Neural cell (in vitro differentiated cells): ENCODE measurements around the gene HMGCL. TPM values are rescaled to one million over a fixed set of nuclear protein-coding genes. Genes with fewer than 3 reads are reported as not detected.

Experiments
- H2AFZ ChIP-seq: fragments of 200-600, 300-800 bp; sonication (generic), shearing (Covaris generic); 2 replicates; pipeline ENCODE4 v1.6.0; 2014; ENCODE audit warnings: low read depth, mild to moderate bottlenecking, antibody characterized with exemption, low read length, moderate library complexity
- H3F3A ChIP-seq: fragments of 200-600 bp; shearing (Covaris generic); 2 replicates; pipeline ENCODE4 v1.6.1; 2016; ENCODE audit warnings: mild to moderate bottlenecking, moderate library complexity, mixed read lengths, antibody characterized with exemption, low read length; ENCODE audit not compliant: insufficient read depth, poor library complexity, severe bottlenecking
- H3K27ac ChIP-seq: fragments of 200-600, 300-800 bp; sonication (generic), shearing (Covaris generic); 2 replicates; pipeline ENCODE4 v1.5.1; 2014; ENCODE audit warnings: mild to moderate bottlenecking, low read length, moderate library complexity
- H3K27me3 ChIP-seq: fragments of 300-800, 200-600 bp; sonication (generic), shearing (Covaris generic); 2 replicates; pipeline ENCODE4 v1.6.0; 2014; ENCODE audit warnings: mild to moderate bottlenecking, low read depth, low read length, moderate library complexity; ENCODE audit not compliant: insufficient read depth
- H3K36me3 ChIP-seq: fragments of 300-800, 200-600 bp; sonication (generic), shearing (Covaris generic); 2 replicates; pipeline ENCODE4 v1.5.1; 2014; ENCODE audit warnings: mild to moderate bottlenecking, antibody characterized with exemption, low read length, moderate library complexity; ENCODE audit not compliant: insufficient read depth
- H3K4me2 ChIP-seq: fragments of 300-800, 200-600 bp; sonication (generic), shearing (Covaris generic); 2 replicates; pipeline ENCODE4 v1.6.0; 2014; ENCODE audit warnings: mild to moderate bottlenecking, low read length
- H3K4me3 ChIP-seq: fragments of 300-800, 200-600 bp; sonication (generic), shearing (Covaris generic); 2 replicates; pipeline ENCODE4 v1.5.1; 2014; ENCODE audit warnings: mild to moderate bottlenecking, low read length, moderate library complexity
- H3K79me2 ChIP-seq: fragments of 200-600 bp; shearing (Covaris generic); replicated peaks from 2 replicates; pipeline ENCODE4 v1.6.0; 2014; ENCODE audit warnings: mild to moderate bottlenecking, low read length, moderate library complexity; ENCODE audit not compliant: insufficient read depth
- H3K9ac ChIP-seq: fragments of 300-800, 200-600 bp; sonication (generic), shearing (Covaris generic); 2 replicates; pipeline ENCODE4 v1.6.1; 2016; ENCODE audit warnings: mild to moderate bottlenecking, low read length, mixed read lengths
- H3K9me2 ChIP-seq: fragments of 200-600 bp; shearing (Covaris generic); 2 replicates; pipeline ENCODE4 v1.6.1; 2016; ENCODE audit warnings: mild to moderate bottlenecking, low read length, mixed read lengths; ENCODE audit not compliant: insufficient read depth
- H3K9me3 ChIP-seq: fragments of 200-600, 300-800 bp; sonication (generic), shearing (Covaris generic); 2 replicates; pipeline ENCODE4 v1.6.1; 2016; ENCODE audit warnings: mild to moderate bottlenecking, mixed run types, low read length, moderate library complexity, mixed read lengths
- H4K20me1 ChIP-seq: fragments of 200-600 bp; shearing (Covaris generic); 2 replicates; pipeline ENCODE4 v1.6.1; 2016; ENCODE audit warnings: mild to moderate bottlenecking, mixed run types; ENCODE audit not compliant: insufficient read depth
- CTCF ChIP-seq: fragments of 450-650 bp; IDR thresholded peaks from 2 replicates; pipeline ENCODE4 v1.5.1; 2014; ENCODE audit warnings: antibody characterized with exemption, mild to moderate bottlenecking, moderate library complexity; ENCODE audit not compliant: poor library complexity, severe bottlenecking
- EP300 ChIP-seq: fragments of 450-650 bp; conservative IDR thresholded peaks from 2 replicates; pipeline ENCODE4 v1.6.1; 2014; ENCODE audit warnings: antibody characterized with exemption, mild to moderate bottlenecking, moderate library complexity; ENCODE audit not compliant: poor library complexity, severe bottlenecking
- EZH2 ChIP-seq: fragments of 200-600, 300-800 bp; shearing (Covaris generic), sonication (generic); IDR thresholded peaks from 2 replicates; pipeline ENCODE4 v1.6.1; 2014; ENCODE audit warnings: antibody characterized with exemption, low read length, borderline replicate concordance, mild to moderate bottlenecking; ENCODE audit not compliant: insufficient read depth, poor library complexity, severe bottlenecking
- MXI1 ChIP-seq: fragments of 450-650 bp; conservative IDR thresholded peaks from 2 replicates; pipeline ENCODE4 v1.6.1; 2014; ENCODE audit warnings: antibody characterized with exemption, mild to moderate bottlenecking; ENCODE audit not compliant: poor library complexity, severe bottlenecking
- POLR2AphosphoS5 ChIP-seq: IDR thresholded peaks from 2 replicates; pipeline ENCODE4 v1.6.1; 2012
- RAD21 ChIP-seq: fragments of 450-650 bp; conservative IDR thresholded peaks from 2 replicates; pipeline ENCODE4 v1.6.1; 2014; ENCODE audit warnings: antibody characterized with exemption, mild to moderate bottlenecking, moderate library complexity
- REST ChIP-seq: IDR thresholded peaks from 2 replicates; pipeline ENCODE4 v1.6.1; 2012; ENCODE audit warnings: borderline replicate concordance
- SMC3 ChIP-seq: fragments of 450-650 bp; conservative IDR thresholded peaks from 2 replicates; pipeline ENCODE4 v1.6.1; 2014; ENCODE audit warnings: antibody characterized with exemption, mild to moderate bottlenecking, moderate library complexity; ENCODE audit not compliant: poor library complexity
- TAF1 ChIP-seq: IDR thresholded peaks from 2 replicates; pipeline ENCODE4 v1.6.1; 2012; ENCODE audit warnings: low read depth
- polyA plus RNA-seq: library from polyadenylated mRNA; depleted of rRNA; stranded (reverse); fragments of >200 nt; gene quantifications from 2 replicates; pipeline ENCODE4 v1.2.3, GENCODE V29; 2014

The HMGCL gene
- polyA plus RNA-seq, 1 donor from 2014 or later: 27.6 TPM

DNA sequence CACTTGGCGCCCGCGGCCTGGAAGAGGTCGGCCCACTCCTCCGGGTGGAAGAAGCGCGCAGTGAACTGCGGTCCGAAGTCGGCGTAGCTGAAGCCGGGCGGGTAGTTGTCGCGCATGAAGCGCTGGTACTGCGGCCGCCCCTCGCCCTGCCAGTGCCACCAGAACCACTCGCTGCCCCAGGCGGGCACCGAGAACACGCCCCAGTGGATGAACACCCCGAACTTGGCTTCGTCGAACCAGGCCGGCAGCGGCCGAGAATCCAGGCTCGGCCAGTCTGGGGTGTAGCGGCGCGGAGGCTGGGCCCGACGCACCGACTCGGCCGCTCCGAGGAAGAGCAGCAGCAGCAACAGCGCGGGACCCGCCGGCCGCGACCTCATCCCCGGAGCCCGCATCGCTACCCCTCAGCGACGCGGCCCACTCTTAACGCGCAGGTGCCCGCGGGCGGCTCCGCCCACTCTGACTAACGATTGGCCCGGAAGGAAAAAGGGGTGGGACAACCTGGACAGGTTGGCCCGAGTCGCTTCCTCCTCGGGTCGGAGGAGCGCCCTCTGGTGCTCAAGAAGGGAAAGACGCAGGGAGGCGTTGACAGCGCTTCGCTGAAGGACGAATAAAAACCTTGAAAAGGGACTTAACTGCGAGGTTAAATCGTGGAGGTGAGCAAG, 42.8 kb upstream of the HMGCL start, which contains the start of gene FUCA1:
Gene FUCA1 (minus strand): TSS at position 396 of the 662 bp plus-strand sequence. CDS start 4 bp downstream, at position 392.
- Histone ChIP-seq H3K9ac (peak within 1 kb of the TSS; percentile 71), H4K20me1 (no peaks in the 10 kb centered on the region)

GRCh38 chr1:23867542-23867894, 42.3 kb upstream of the HMGCL start:
- Histone ChIP-seq H2AFZ (peak overlapping the region; percentile 57), H3K4me3 (peak overlapping the region; percentile 99), H3K9ac (peak overlapping the region; percentile 71)

More for the DNA sequence above, 42.8 kb upstream of the HMGCL start, which contains the start of gene FUCA1:
- Histone ChIP-seq H3K79me2 (peaks cover 4% of the 10 kb centered on the region), H3K27me3 (peaks cover 18% of the 10 kb centered on the region), H3K4me3 (peak within 1 kb of the TSS; percentile 99), H3K4me2 (peak within 1 kb of the TSS; percentile 94), H3K9me3 (no peaks in the 10 kb centered on the region), H3K27ac (no peak within 1 kb of the TSS), H3F3A (no peaks in the 10 kb centered on the region), H3K9me2 (no peaks in the 10 kb centered on the region), H2AFZ (peak within 1 kb of the TSS; percentile 57), H3K36me3 (no peaks in the 10 kb centered on the region)
- TF ChIP-seq CTCF: peak; percentile 97
- TF ChIP-seq SMC3: peak; percentile 87
- peak; percentile 65 for TF ChIP-seq TAF1
- no peak for TF ChIP-seq EP300
- TF ChIP-seq REST: peak; percentile 69
- peak; percentile 73 for TF ChIP-seq RAD21
- peak; percentile 74 for TF ChIP-seq MXI1
- peak; percentile 81 for TF ChIP-seq POLR2AphosphoS5
- TF ChIP-seq EZH2: no peak

More at GRCh38 chr1:23867542-23867894, 42.3 kb upstream of the HMGCL start:
- Histone ChIP-seq H4K20me1 (no peaks in the 10 kb centered on the region), H3K36me3 (no peaks in the 10 kb centered on the region), H3K27ac (no peak overlapping the region), H3K9me2 (no peaks in the 10 kb centered on the region), H3F3A (no peaks in the 10 kb centered on the region), H3K9me3 (no peaks in the 10 kb centered on the region), H3K79me2 (peaks cover 4% of the 10 kb centered on the region), H3K4me2 (peak overlapping the region; percentile 94), H3K27me3 (peaks cover 18% of the 10 kb centered on the region)
- TF ChIP-seq CTCF: no peak
- no peak for TF ChIP-seq POLR2AphosphoS5
